ENCODE data around the gene HOXD3.

The HOXD3 gene

DNA sequence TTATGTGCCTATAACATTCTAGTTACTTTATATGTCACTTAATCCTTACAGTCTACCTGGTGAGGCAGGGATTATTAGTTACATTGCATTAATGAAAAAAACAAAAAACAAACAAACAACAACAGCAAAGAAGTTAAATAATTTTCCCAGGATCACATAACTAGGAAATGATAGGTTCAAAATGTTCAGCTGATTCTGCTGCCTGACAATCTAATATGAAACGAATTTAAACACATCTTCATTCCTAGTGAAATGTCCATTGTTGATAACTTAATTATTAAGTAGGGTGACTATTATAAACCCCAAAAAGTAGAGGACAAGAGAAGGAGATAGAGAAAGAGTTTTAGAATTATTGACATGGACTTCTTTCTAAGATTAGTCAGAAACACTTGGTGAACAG, 54.0 kb downstream of the HOXD3 start:
- TF ChIP-seq, protein P1, sequence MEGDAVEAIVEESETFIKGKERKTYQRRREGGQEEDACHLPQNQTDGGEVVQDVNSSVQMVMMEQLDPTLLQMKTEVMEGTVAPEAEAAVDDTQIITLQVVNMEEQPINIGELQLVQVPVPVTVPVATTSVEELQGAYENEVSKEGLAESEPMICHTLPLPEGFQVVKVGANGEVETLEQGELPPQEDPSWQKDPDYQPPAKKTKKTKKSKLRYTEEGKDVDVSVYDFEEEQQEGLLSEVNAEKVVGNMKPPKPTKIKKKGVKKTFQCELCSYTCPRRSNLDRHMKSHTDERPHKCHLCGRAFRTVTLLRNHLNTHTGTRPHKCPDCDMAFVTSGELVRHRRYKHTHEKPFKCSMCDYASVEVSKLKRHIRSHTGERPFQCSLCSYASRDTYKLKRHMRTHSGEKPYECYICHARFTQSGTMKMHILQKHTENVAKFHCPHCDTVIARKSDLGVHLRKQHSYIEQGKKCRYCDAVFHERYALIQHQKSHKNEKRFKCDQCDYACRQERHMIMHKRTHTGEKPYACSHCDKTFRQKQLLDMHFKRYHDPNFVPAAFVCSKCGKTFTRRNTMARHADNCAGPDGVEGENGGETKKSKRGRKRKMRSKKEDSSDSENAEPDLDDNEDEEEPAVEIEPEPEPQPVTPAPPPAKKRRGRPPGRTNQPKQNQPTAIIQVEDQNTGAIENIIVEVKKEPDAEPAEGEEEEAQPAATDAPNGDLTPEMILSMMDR (IDR thresholded peaks at IDR 0.05), result no peak
- no peak overlapping the region for H3K9ac ChIP-seq
- H3K27me3 ChIP-seq (ENCODE audit: control insufficient read depth, insufficient read depth, low read length), result no peaks in the 10 kb centered on the region

DNA sequence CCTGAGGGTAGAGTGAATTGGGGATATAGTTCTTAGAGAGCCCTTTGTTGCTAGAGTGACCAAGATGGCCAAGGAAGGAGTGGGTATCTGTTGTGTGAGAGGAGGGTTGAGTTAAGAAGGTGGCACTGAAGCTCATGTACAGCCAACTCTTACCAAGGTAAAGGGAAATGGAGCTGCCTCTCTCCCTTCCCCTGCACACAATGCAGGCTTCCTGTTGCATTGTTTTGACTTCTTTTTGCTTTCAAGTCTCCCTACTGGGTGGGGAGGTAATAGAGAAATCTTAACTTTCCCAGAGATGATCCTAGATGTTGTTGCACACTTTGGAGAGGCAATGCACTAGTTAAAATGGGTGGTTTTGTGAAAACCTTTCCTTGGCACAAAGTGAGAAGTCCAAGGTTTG, 55.2 kb downstream of the HOXD3 start:
- H3K79me2 ChIP-seq, result no peaks in the 10 kb centered on the region
- H3K4me3 ChIP-seq (ENCODE audit: low read depth, low read length), result no peak overlapping the region
- no peak overlapping the region for H3K27ac ChIP-seq
- no peaks in the 10 kb centered on the region for H3K27me3 ChIP-seq (ENCODE audit: control insufficient read depth, insufficient read depth, low read length)
- TF ChIP-seq, protein P1 (IDR thresholded peaks at IDR 0.05), result no peak
- H2AFZ ChIP-seq, result no peak overlapping the region
- no peak overlapping the region for H3K9ac ChIP-seq
- H3K36me3 ChIP-seq (ENCODE audit: control insufficient read depth, insufficient read depth, low read length), result no peaks in the 10 kb centered on the region
- H3K4me2 ChIP-seq (ENCODE audit: low read length), result no peak overlapping the region
- H3K4me1 ChIP-seq, result no peaks in the 10 kb centered on the region
- H3K9me3 ChIP-seq (ENCODE audit: control insufficient read depth, low read length), result no peaks in the 10 kb centered on the region

More for the DNA sequence above, 54.0 kb downstream of the HOXD3 start:
- Histone ChIP-seq H2AFZ (no peak overlapping the region), H3K9me3 (ENCODE audit: control insufficient read depth, low read length) (no peaks in the 10 kb centered on the region), H3K36me3 (ENCODE audit: control insufficient read depth, insufficient read depth, low read length) (no peaks in the 10 kb centered on the region), H3K79me2 (no peaks in the 10 kb centered on the region), H3K4me1 (no peaks in the 10 kb centered on the region), H3K4me2 (ENCODE audit: low read length) (no peak overlapping the region), H3K27ac (no peak overlapping the region), H3K4me3 (ENCODE audit: low read depth, low read length) (no peak overlapping the region)

DNA sequence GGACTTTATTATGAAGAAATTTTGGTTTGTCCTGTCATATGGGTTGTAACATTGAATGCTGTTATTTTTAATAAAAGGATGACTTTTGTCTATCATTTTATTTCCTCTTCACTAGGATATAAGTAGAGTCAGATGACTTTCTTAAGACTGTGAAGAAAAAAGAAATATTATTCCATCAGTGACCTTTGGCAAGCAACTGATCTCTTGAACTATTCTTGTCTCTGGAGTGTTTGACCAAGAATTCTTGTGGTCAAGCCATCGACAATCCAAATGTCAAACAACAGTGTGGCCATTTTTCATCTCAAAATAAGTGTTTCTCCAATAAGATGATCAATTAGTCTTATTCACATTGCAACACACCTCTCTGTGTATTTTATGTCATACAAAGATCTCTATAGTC, 56.3 kb downstream of the HOXD3 start:
- Histone ChIP-seq H3K9me3 (ENCODE audit: control insufficient read depth, low read length) (no peaks in the 10 kb centered on the region), H3K9ac (no peak overlapping the region), H2AFZ (no peak overlapping the region), H3K4me2 (ENCODE audit: low read length) (no peak overlapping the region), H3K79me2 (no peaks in the 10 kb centered on the region), H3K27me3 (ENCODE audit: control insufficient read depth, insufficient read depth, low read length) (no peaks in the 10 kb centered on the region), H3K4me3 (ENCODE audit: low read depth, low read length) (no peak overlapping the region), H3K27ac (no peak overlapping the region), H3K4me1 (no peaks in the 10 kb centered on the region), H3K36me3 (ENCODE audit: control insufficient read depth, insufficient read depth, low read length) (no peaks in the 10 kb centered on the region)
- TF ChIP-seq, protein P1 (IDR thresholded peaks at IDR 0.05), result no peak
